ENCODE data around the gene PARD3. TPM values are rescaled to one million over a fixed set of nuclear protein-coding genes. Genes with fewer than 3 reads are reported as not detected.
A peak's percentile ranks its signal among the peaks of the same experiment; 100 is the strongest.

The PARD3 gene
- total RNA-seq, 1 donor from 2014 or later = 34.1 TPM

GRCh38 chr10:34475786-34476185 lies 339.3 kb downstream of the PARD3 start:
- Histone ChIP-seq H3K27ac (no peak overlapping the region), H3K36me3 (no peaks in the 10 kb centered on the region), H3K27me3 (ENCODE audit: low read depth) (no peaks in the 10 kb centered on the region), H3K9me3 (no peaks in the 10 kb centered on the region), H3K4me1 (peaks cover 6% of the 10 kb centered on the region), H3K4me3 (no peak overlapping the region)
- DNase-seq (no peak), ATAC-seq (no peak)
- TF ChIP-seq CTCF (IDR thresholded peaks at IDR 0.05) = no peak
- intact Hi-C loops (cut with DNase I) = no loop called here

GRCh38 chr10:34475274-34475646 lies 339.8 kb downstream of the PARD3 start:
- Histone ChIP-seq H3K9me3 (no peaks in the 10 kb centered on the region), H3K27me3 (ENCODE audit: low read depth) (no peaks in the 10 kb centered on the region), H3K36me3 (no peaks in the 10 kb centered on the region), H3K27ac (no peak overlapping the region), H3K4me3 (no peak overlapping the region), H3K4me1 (peaks cover 6% of the 10 kb centered on the region)
- intact Hi-C loops (cut with DNase I) = no loop called here
- no peak for ATAC-seq
- no peak for TF ChIP-seq CTCF (IDR thresholded peaks at IDR 0.05)
- DNase-seq = no peak

GRCh38 chr10:34474555-34475273 lies 340.4 kb downstream of the PARD3 start:
- ATAC-seq (no peak), DNase-seq (no peak)
- TF ChIP-seq CTCF (IDR thresholded peaks at IDR 0.05) = no peak
- Histone ChIP-seq H3K36me3 (peaks cover 4% of the 10 kb centered on the region), H3K4me3 (no peak overlapping the region), H3K4me1 (peaks cover 6% of the 10 kb centered on the region), H3K9me3 (no peaks in the 10 kb centered on the region), H3K27me3 (ENCODE audit: low read depth) (no peaks in the 10 kb centered on the region), H3K27ac (no peak overlapping the region)
- intact Hi-C loops (cut with DNase I) = no loop called here

GRCh38 chr10:34474009-34474376 lies 341.1 kb downstream of the PARD3 start:
- intact Hi-C loops (cut with DNase I) = no loop called here
- no peak for DNase-seq
- Histone ChIP-seq H3K4me1 (peaks cover 6% of the 10 kb centered on the region), H3K9me3 (no peaks in the 10 kb centered on the region), H3K36me3 (peaks cover 4% of the 10 kb centered on the region), H3K27ac (no peak overlapping the region), H3K4me3 (no peak overlapping the region), H3K27me3 (ENCODE audit: low read depth) (no peaks in the 10 kb centered on the region)
- no peak for TF ChIP-seq CTCF (IDR thresholded peaks at IDR 0.05)
- ATAC-seq = peak; percentile 17 to 32

GRCh38 chr10:34473174-34474008 lies 341.7 kb downstream of the PARD3 start:
- DNase-seq (no peak), ATAC-seq (peak; percentile 23 to 66)
- Histone ChIP-seq H3K4me3 (no peak overlapping the region), H3K36me3 (peaks cover 4% of the 10 kb centered on the region), H3K27me3 (ENCODE audit: low read depth) (no peaks in the 10 kb centered on the region), H3K4me1 (peaks cover 6% of the 10 kb centered on the region), H3K9me3 (no peaks in the 10 kb centered on the region), H3K27ac (no peak overlapping the region)
- intact Hi-C loops (cut with DNase I) = no loop called here
- TF ChIP-seq CTCF (IDR thresholded peaks at IDR 0.05) = no peak

Measured in lower lobe of right lung (tissue), 2 donors.